K562 (cell line): ENCODE results near the gene SYNRG. TPM values are rescaled to one million over a fixed set of nuclear protein-coding genes. Genes with fewer than 3 reads are reported as not detected.

Source experiments
- ATAC-seq: fragments of 200-7000 bp; cut with Tn5 transposase; 3 replicates; pipeline ENCODE4 v1.9.1; 2020; ENCODE audit warnings: moderate library complexity
- BruUV-seq: library from RNA; stranded (reverse); fragments of 400-500 nt; replicated peaks from 2 replicates; lab custom pipeline; 2021; lab: Mats Ljungman, UMichigan
- CTCF ChIA-PET: fragments of 300-600 bp; formaldehyde crosslinking; extraction: SDS; loops from one replicate; lab custom pipeline; 2021; ENCODE audit warnings: low intra/inter-chr PET ratio; lab: Yijun Ruan, JAX
- POLR2A ChIA-PET: fragments of 300-600, 350-650 bp; sonication (Branson Sonifier 250); formaldehyde crosslinking; extraction: SDS; loops from one replicate; lab custom pipeline; 2021; ENCODE audit warnings: antibody characterized with exemption, inconsistent platforms; lab: Yijun Ruan, JAX
- DNase-seq, 4 experiments: peaks; one replicate each; pipeline versions ENCODE4 v3.0.0 to v3.0.0-alpha.2; 2011 to 2018; ENCODE audit warnings: low spot score in 3 of 4, mixed read lengths in 3 of 4; ENCODE audit errors: extremely low read depth in 1 of 4
- FAIRE-seq: peaks from 2 replicates; lab custom pipeline; 2011; peaks lifted over from hg19 to GRCh38; lab: Jason Lieb, UNC
- H2AFZ ChIP-seq: 2 replicates; pipeline ENCODE4 v1.6.0; 2011; ENCODE audit warnings: low read depth, low read length, control low read depth, inconsistent platforms
- H3K27ac ChIP-seq: fragments of 200-600 bp; 3 replicates; pipeline ENCODE4 v1.8.0; 2011; ENCODE audit warnings: low read depth, mild to moderate bottlenecking, control low read depth, inconsistent platforms, low read length, moderate library complexity, mixed read lengths; ENCODE audit errors: extremely low read depth
- H3K27me3 ChIP-seq, 2 experiments: fragments of 300-600 bp in 1 of 2; 2 replicates in 1 of 2; 3 replicates in 1 of 2; pipeline versions ENCODE4 v1.6.0 to v1.8.0; 2011; ENCODE audit warnings: inconsistent platforms in 2 of 2, low read length in 2 of 2, mild to moderate bottlenecking in 1 of 2, mixed read lengths in 1 of 2, moderate library complexity in 1 of 2; ENCODE audit not compliant: control insufficient read depth in 2 of 2, insufficient read depth in 2 of 2
- H3K36me3 ChIP-seq: fragments of 300-600 bp; 3 replicates; pipeline ENCODE4 v1.8.0; 2011; ENCODE audit warnings: mild to moderate bottlenecking, low read length, inconsistent platforms; ENCODE audit not compliant: control insufficient read depth, insufficient read depth
- H3K4me1 ChIP-seq, 2 experiments: fragments of 200-600 bp in 1 of 2; replicated peaks in 1 of 2; 2 replicates in 1 of 2; 3 replicates in 1 of 2; pipeline versions ENCODE4 v1.5.1 to v1.8.0; 2011; ENCODE audit warnings: inconsistent platforms in 2 of 2, low read length in 2 of 2, mild to moderate bottlenecking in 1 of 2, mixed read lengths in 1 of 2, moderate library complexity in 1 of 2; ENCODE audit not compliant: control insufficient read depth in 2 of 2, insufficient read depth in 2 of 2
- H3K4me2 ChIP-seq: 2 replicates; pipeline ENCODE4 v1.6.1; 2011; ENCODE audit warnings: low read length, control low read depth, inconsistent platforms, mixed read lengths; ENCODE audit not compliant: insufficient read depth
- H3K4me3 ChIP-seq: fragments of 200-600 bp; sonication (generic), shearing (Covaris generic); 2 replicates; pipeline ENCODE4 v1.5.1; 2016; ENCODE audit warnings: control low read depth, inconsistent platforms
- H3K79me2 ChIP-seq: fragments of 200-600 bp; 3 replicates; pipeline ENCODE4 v1.8.0; 2011; ENCODE audit warnings: low read length, inconsistent platforms; ENCODE audit not compliant: control insufficient read depth, insufficient read depth
- H3K9ac ChIP-seq, 2 experiments: 2 replicates each; pipeline versions ENCODE4 v1.6.0 to v1.6.1; 2011; ENCODE audit warnings: low read depth in 2 of 2, low read length in 2 of 2, control low read depth in 1 of 2, inconsistent platforms in 1 of 2, mild to moderate bottlenecking in 1 of 2, mixed read lengths in 1 of 2; ENCODE audit not compliant: insufficient read depth in 1 of 2
- H3K9me1 ChIP-seq: one replicate; pipeline ENCODE4 v1.6.0; 2011; ENCODE audit warnings: inconsistent platforms, mild to moderate bottlenecking, low read length, moderate library complexity; ENCODE audit not compliant: control insufficient read depth, insufficient read depth
- H3K9me3 ChIP-seq: replicated peaks from 2 replicates; pipeline ENCODE4 v1.5.1; 2011; ENCODE audit warnings: low read depth, low read length, inconsistent platforms; ENCODE audit not compliant: control insufficient read depth, insufficient read depth
- H4K20me1 ChIP-seq: replicated peaks from 2 replicates; pipeline ENCODE4 v1.6.1; 2011; ENCODE audit warnings: low read length, inconsistent platforms, mixed read lengths; ENCODE audit not compliant: control insufficient read depth, insufficient read depth
- AFF1 ChIP-seq, 2 experiments: fragments of 450-650 bp; IDR thresholded peaks; 2 replicates each; pipeline ENCODE4 v1.6.1; 2018; ENCODE audit warnings: mild to moderate bottlenecking in 2 of 2, low read depth in 1 of 2; ENCODE audit not compliant: partially characterized antibody in 2 of 2
- DACH1 ChIP-seq: fragments of 450-650 bp; IDR thresholded peaks from 2 replicates; pipeline ENCODE4 v1.6.1; 2018; ENCODE audit not compliant: partially characterized antibody
- DPF2 ChIP-seq: fragments of 450-650 bp; IDR thresholded peaks from 2 replicates; pipeline ENCODE4 v1.6.1; 2016
- HMG20B ChIP-seq: fragments of 250-450 bp; sonication (Bioruptor Pico); IDR thresholded peaks from 2 replicates; pipeline ENCODE4 v1.5.0; 2021; ENCODE audit warnings: mild to moderate bottlenecking
- ID3 ChIP-seq, 2 experiments: fragments of 250-450 bp in 1 of 2; fragments of 450-650 bp in 1 of 2; sonication (Bioruptor Pico) in 1 of 2; IDR thresholded peaks; 2 replicates each; pipeline versions ENCODE4 v1.6.1 to v1.8.0; 2016 to 2021; ENCODE audit warnings: mild to moderate bottlenecking in 2 of 2, moderate library complexity in 2 of 2, missing compliant biosample characterization in 1 of 2, missing genetic modification characterization in 1 of 2
- MEF2A ChIP-seq: IDR thresholded peaks from 2 replicates; pipeline ENCODE4 v1.6.1; 2011; ENCODE audit warnings: low read depth, mild to moderate bottlenecking, low read length, moderate library complexity; ENCODE audit not compliant: control insufficient read depth
- PHTF2 ChIP-seq: fragments of 250-450 bp; sonication (Bioruptor Pico); IDR thresholded peaks from 2 replicates; pipeline ENCODE4 v1.5.0; 2021; ENCODE audit warnings: mild to moderate bottlenecking
- ZNF695 ChIP-seq: fragments of 450-650 bp; formaldehyde crosslinking; IDR thresholded peaks from 2 replicates; pipeline ENCODE4 v1.4.0; 2020; ENCODE audit warnings: mild to moderate bottlenecking, moderate library complexity
- WGBS: fragments of 100-300 bp; shearing (Covaris generic); methylation state at CpG from one replicate; pipeline ENCODE4 v1.1.6; 2016; ENCODE audit warnings: low coverage, mixed read lengths; ENCODE audit not compliant: insufficient coverage; ENCODE audit errors: missing lambda C conversion rate; 5-methylcytosine and 5-hydroxymethylcytosine counted together
- in situ Hi-C: fragments of 300-500 bp; cut with MboI; formaldehyde crosslinking; loops from 4 replicates; pipeline ENCODE4 v1.15.0; 2018; ENCODE audit warnings: inconsistent platforms, mixed read lengths
- intact Hi-C: fragments of 100-400 bp; cut with micrococcal nuclease; formaldehyde crosslinking; loops from 2 replicates; pipeline ENCODE4 v1.14.2; 2022
- polyA plus RNA-seq, 8 experiments: library from polyadenylated mRNA; depleted of rRNA in 4 of 8; stranded (reverse) in 5 of 8; unstranded in 3 of 8; fragments of >200 nt; fragmentation: Nextera tagmentation in 2 of 8; fragmentation: Illumina TruSeq in 1 of 8; extraction: Ambion mirVana in 2 of 8; extraction: Trizol in 1 of 8; gene quantifications; 2 replicates each; pipeline versions ENCODE4 v1.2.1 to v1.2.3, GENCODE V29; 2011 to 2014; ENCODE audit warnings: inconsistent platforms in 1 of 8, missing spikeins in 1 of 8
- total RNA-seq, 7 experiments: library from RNA; depleted of rRNA in 6 of 7; stranded (reverse); fragments of >200 nt in 6 of 7; fragmentation: Illumina TruSeq in 2 of 7; extraction: Trizol in 2 of 7; gene quantifications; 2 replicates each; pipeline versions ENCODE4 v1.2.1 to v1.2.3, GENCODE V29; 2011 to 2021; ENCODE audit warnings: low replicate concordance in 1 of 7

The SYNRG gene
- total and polyA plus RNA-seq, 9 of the 15 experiments (the other 6 are each of a cell fraction or from before 2014, with no cell fraction given) = 2.9 to 28.2 (median 15.1) TPM

- Histone ChIP-seq H3K9me1 (no peaks in the 10 kb centered on the region), H3K4me2 (no peak overlapping the region), H3K79me2 (peaks cover 3% of the 10 kb centered on the region; the same call in 1 of the 3 replicates), H3K27me3 (no peaks in the 10 kb centered on the region), H3K27ac (no peak overlapping the region), H3K36me3 (peaks cover 46% of the 10 kb centered on the region; the same call in 2 of the 3 replicates), H2AFZ (no peak overlapping the region), H3K9me3 (no peaks in the 10 kb centered on the region), H3K9ac (no peak overlapping the region), H4K20me1 (no peaks in the 10 kb centered on the region), H3K4me3 (no peak overlapping the region), H3K4me1 (no peaks in the 10 kb centered on the region)
- no peak for DNase-seq
- FAIRE-seq = no peak
- no TSS peak for BruUV-seq
- TF ChIP-seq HMG20B (no peak), PHTF2 (no peak), DACH1 (no peak), AFF1 (IDR thresholded peaks at IDR 0.05; ENCODE audit: low read depth in 1 of 2, partially characterized antibody in 2 of 2) (no peak), ZNF695 (no peak), DPF2 (no peak), MEF2A (no peak), ID3 (CRISPR knock-in tag; IDR thresholded peaks at IDR 0.05) (no peak), ID3 (tag; IDR thresholded peaks at IDR 0.05) (no peak)
- intact Hi-C loops = no loop called here
- in situ Hi-C loops = no loop called here
- POLR2A ChIA-PET = no interaction called here
- 67% methylated on average over 3 of the region's 3 CpGs for WGBS
- CTCF ChIA-PET = no interaction called here
- no peak for ATAC-seq
These were observed 24.2 kb downstream of the SYNRG start for GRCh38 chr17:37585066-37585465.
